ENCODE measurements around the gene ZBTB8OS. TPM values are rescaled to one million over a fixed set of nuclear protein-coding genes. Genes with fewer than 3 reads are reported as not detected.
"Not testable (repeated sequence)": the region's sequence is repeated elsewhere in the genome, so short reads cannot be mapped to it uniquely, and the experiment has no call there.

ZBTB8OS gene
- polyA plus RNA-seq, 1 experiment: 21.1 TPM

DNA sequence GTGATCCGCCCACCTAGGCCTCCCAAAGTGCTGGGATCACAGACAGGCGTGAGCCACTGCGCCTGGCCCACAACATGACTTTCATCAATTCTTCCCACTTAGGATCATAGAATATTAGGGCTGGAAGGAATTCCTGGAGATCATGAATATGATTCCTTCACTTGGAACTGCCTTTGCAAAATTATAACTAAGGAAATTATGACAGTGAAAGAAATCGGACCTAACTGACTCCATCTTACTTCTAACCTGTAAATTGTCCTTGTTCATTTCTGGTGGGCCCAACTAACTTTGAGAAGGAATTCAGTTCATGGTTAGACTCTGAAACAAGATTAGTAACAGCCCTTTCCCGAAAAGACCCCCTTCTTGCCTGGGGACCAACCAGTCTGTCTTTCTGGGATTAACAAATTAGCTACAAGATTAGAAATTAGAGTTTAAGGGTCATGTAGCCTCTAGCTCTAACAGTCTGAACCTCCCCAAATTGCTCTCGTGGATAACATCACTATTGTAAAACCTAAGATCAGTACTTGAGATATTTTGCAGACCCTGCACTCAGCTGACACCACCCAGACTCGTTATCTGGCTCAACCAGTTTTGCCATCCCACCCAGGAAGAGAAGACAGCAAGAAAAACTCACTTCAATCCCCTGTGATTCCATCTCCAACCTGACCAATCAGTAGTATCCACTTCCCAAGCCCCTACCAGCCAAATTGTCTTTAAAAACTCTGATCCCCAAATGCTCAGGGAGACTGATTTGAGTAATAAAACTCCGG is 14.7 kb downstream of the ZBTB8OS start:
- CTCF ChIA-PET: interaction anchor here (0.8 kb wide), 1 partner anchor 15 kb away, joined by 3 read pairs; no protein-coding TSS in a partner anchor
- Histone ChIP-seq H3K36me3 (ENCODE audit: control insufficient read depth, insufficient read depth, low read length) (0 out of 2 replicates have a peak, but pooled peaks cover 1% of the 10 kb centered on the region), H3K27me3 (ENCODE audit: control insufficient read depth, insufficient read depth, low read length) (no peaks in the 10 kb centered on the region), H3K4me3 (ENCODE audit: low read depth, low read length) (no peak overlapping the region)
- POLR2A ChIA-PET: no interaction called here
- TF ChIP-seq, protein P1, sequence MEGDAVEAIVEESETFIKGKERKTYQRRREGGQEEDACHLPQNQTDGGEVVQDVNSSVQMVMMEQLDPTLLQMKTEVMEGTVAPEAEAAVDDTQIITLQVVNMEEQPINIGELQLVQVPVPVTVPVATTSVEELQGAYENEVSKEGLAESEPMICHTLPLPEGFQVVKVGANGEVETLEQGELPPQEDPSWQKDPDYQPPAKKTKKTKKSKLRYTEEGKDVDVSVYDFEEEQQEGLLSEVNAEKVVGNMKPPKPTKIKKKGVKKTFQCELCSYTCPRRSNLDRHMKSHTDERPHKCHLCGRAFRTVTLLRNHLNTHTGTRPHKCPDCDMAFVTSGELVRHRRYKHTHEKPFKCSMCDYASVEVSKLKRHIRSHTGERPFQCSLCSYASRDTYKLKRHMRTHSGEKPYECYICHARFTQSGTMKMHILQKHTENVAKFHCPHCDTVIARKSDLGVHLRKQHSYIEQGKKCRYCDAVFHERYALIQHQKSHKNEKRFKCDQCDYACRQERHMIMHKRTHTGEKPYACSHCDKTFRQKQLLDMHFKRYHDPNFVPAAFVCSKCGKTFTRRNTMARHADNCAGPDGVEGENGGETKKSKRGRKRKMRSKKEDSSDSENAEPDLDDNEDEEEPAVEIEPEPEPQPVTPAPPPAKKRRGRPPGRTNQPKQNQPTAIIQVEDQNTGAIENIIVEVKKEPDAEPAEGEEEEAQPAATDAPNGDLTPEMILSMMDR (IDR thresholded peaks at IDR 0.05; ENCODE audit: insufficient read depth, low read depth, low read length): no peak
- DNase-seq (ENCODE audit: low read depth): no peak

DNA sequence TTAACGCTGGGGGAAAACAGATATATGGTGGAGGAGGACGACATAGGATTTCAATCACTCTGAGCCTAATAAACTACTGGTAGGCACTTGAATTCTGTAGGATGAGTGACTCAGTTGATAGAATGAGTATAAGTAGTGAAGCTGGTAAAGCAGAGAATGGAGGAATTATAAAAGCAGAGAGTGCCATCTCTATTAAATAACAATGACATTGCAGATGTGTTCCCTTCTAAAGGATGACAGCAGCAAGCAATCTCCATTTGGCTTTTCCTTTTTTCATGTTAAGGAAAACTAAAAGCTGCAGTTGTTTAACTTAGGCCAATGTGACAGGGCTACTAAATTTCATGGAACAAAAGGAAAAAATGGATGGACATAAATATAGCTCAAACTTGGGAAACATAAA is 17.5 kb downstream of the ZBTB8OS start:
- Histone ChIP-seq H3K27me3 (ENCODE audit: control insufficient read depth, insufficient read depth, low read length) (no peaks in the 10 kb centered on the region), H3K36me3 (ENCODE audit: control insufficient read depth, insufficient read depth, low read length) (peaks cover 2% of the 10 kb centered on the region; the same call in 1 of the 2 replicates), H3K4me3 (ENCODE audit: low read depth, low read length) (no peak overlapping the region)
- DNase-seq (ENCODE audit: low read depth): no peak
- TF ChIP-seq, protein P1 (IDR thresholded peaks at IDR 0.05; ENCODE audit: insufficient read depth, low read depth, low read length): no peak
- POLR2A ChIA-PET: no interaction called here
- CTCF ChIA-PET: interaction anchor here (0.9 to 1.0 kb wide), 2 partner anchors 12 to 16 kb away, joined by 3 to 5 read pairs; no protein-coding TSS in a partner anchor

DNA sequence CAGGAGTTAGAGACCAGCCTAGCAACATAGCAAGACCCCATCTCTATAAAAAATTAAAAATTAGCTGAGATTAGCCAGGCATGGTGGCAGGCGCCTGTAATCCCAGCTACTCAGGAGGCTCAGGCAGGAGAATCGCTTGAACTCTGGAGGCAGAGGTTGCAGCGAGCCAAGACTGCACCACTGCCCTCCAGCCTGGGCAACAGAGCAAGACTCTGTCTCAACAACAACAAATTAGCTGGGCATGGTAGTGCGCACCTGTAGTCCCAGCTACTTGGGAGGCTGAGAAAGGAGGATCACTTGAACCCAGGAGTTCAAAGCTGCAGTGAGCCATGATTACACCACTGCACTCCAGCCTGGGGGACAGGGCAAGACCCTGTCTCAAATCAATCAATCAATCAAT is 20.2 kb downstream of the ZBTB8OS start:
- H3K4me3 ChIP-seq (ENCODE audit: low read depth, low read length); CTCF ChIA-PET; DNase-seq (ENCODE audit: low read depth); POLR2A ChIA-PET; H3K27me3 ChIP-seq (ENCODE audit: control insufficient read depth, insufficient read depth, low read length); H3K36me3 ChIP-seq (ENCODE audit: control insufficient read depth, insufficient read depth, low read length): not testable (repeated sequence)

DNA sequence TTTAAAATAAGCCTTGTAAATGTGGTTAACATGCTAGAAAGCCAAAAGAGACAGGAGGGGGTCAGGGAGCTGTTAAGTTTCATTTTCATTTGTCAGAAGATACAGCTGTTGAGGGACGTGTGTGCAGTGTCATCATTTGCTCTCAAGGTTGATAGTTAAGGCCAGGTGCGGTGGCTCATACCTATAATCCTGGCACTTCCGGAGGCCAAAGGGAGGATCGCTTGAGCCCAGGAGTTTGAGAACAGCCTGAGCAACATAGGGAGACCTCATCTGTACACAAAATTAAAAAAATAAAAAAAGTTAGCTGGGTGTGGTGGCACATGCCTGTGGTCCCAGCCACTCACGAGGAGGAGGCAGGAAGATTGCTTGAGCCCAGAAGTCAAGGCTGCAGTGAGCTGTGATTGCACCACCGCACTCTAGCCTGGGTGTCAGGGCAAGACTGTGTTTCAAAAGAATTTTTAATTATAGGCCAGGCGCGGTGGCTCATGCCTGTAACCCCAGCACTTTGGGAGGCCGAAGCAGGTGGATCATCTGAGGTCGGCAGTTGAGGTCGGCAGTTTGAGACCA is 22.7 kb downstream of the ZBTB8OS start:
- CTCF ChIA-PET: interaction anchor here (0.7 to 1.1 kb wide), 2 partner anchors 12 to 107 kb away, joined by 3 read pairs; no protein-coding TSS in a partner anchor
- Histone ChIP-seq H3K4me3 (ENCODE audit: low read depth, low read length) (no peak overlapping the region), H3K36me3 (ENCODE audit: control insufficient read depth, insufficient read depth, low read length) (peaks cover 2% of the 10 kb centered on the region; the same call in 1 of the 2 replicates), H3K27me3 (ENCODE audit: control insufficient read depth, insufficient read depth, low read length) (no peaks in the 10 kb centered on the region)
- POLR2A ChIA-PET: no interaction called here
- DNase-seq (ENCODE audit: low read depth): no peak
- TF ChIP-seq, protein P1 (IDR thresholded peaks at IDR 0.05; ENCODE audit: insufficient read depth, low read depth, low read length): no peak

DNA sequence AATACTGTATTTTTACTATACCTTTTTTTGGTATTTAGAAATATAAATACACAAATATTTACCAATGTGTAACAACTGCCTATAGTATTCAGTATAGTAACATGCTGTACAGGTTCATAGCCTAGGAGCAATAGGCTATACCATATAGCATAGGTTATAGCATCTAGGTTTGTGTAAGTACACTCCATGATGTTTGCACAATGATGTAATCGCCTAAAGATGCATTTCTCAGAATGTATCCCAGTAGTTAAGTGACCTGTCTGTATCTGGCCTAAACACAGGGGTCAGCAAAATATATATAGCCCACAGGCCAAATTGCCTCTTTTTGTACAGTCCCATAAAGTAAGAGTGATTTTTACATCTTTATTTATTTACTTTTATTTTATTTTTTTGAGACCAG is 24.2 kb downstream of the ZBTB8OS start:
- ChIA-PET POLR2A (no interaction called here), CTCF (no interaction called here)
- TF ChIP-seq, protein P1 (IDR thresholded peaks at IDR 0.05; ENCODE audit: insufficient read depth, low read depth, low read length): no peak
- Histone ChIP-seq H3K4me3 (ENCODE audit: low read depth, low read length) (no peak overlapping the region), H3K36me3 (ENCODE audit: control insufficient read depth, insufficient read depth, low read length) (peaks cover 2% of the 10 kb centered on the region; the same call in 1 of the 2 replicates), H3K27me3 (ENCODE audit: control insufficient read depth, insufficient read depth, low read length) (no peaks in the 10 kb centered on the region)
- DNase-seq (ENCODE audit: low read depth): no peak

Data from BJ (cell line).